Neural crest cell (in vitro differentiated cells): ENCODE measurements around the gene SLC40A1. TPM values are rescaled to one million over a fixed set of nuclear protein-coding genes. Genes with fewer than 3 reads are reported as not detected.

ENCODE experiments used
- DNase-seq: peaks from one replicate; pipeline ENCODE4 v3.0.0; 2021; ENCODE audit warnings: low read depth, mixed read lengths, low spot score
- H3K27ac Mint-ChIP-seq: one replicate; pipeline ENCODE4 v1.8.0; 2021; ENCODE audit warnings: mild to moderate bottlenecking, mixed read lengths; ENCODE audit not compliant: unreplicated experiment
- H3K27me3 Mint-ChIP-seq: 2 replicates; pipeline ENCODE4 v1.8.0; 2021; ENCODE audit warnings: low read depth, mild to moderate bottlenecking, mixed read lengths
- H3K36me3 Mint-ChIP-seq: 2 replicates; pipeline ENCODE4 v1.8.0; 2021; ENCODE audit warnings: low read depth, mild to moderate bottlenecking, mixed read lengths
- H3K4me1 Mint-ChIP-seq: 2 replicates; pipeline ENCODE4 v1.8.0; 2021; ENCODE audit warnings: mixed read lengths
- H3K4me3 Mint-ChIP-seq: one replicate; pipeline ENCODE4 v1.8.0; 2021; ENCODE audit warnings: mild to moderate bottlenecking, mixed read lengths
- H3K9me3 Mint-ChIP-seq: 2 replicates; pipeline ENCODE4 v1.8.0; 2021; ENCODE audit warnings: mixed read lengths
- CTCF ChIP-seq: fragments of 200-600 bp; sonication (generic); conservative IDR thresholded peaks from 2 replicates; pipeline ENCODE4 v1.5.0; 2021; ENCODE audit warnings: antibody characterized with exemption, mild to moderate bottlenecking
- total RNA-seq: library from RNA; stranded (reverse); gene quantifications from 2 replicates; pipeline ENCODE4 v1.2.1, GENCODE V29; 2021

SLC40A1 gene
- total RNA-seq, 1 donor from 2014 or later = 2.6 TPM

GRCh38 chr2:189514104-189514503, 66.5 kb downstream of the SLC40A1 start:
- Mint-ChIP-seq H3K27me3 (no peaks in the 10 kb centered on the region), H3K36me3 (no peaks in the 10 kb centered on the region), H3K9me3 (peaks cover 7% of the 10 kb centered on the region), H3K4me1 (no peaks in the 10 kb centered on the region), H3K4me3 (no peak overlapping the region), H3K27ac (no peak overlapping the region)
- TF ChIP-seq CTCF = no peak
- DNase-seq = no peak

GRCh38 chr2:189512879-189513278, 67.7 kb downstream of the SLC40A1 start:
- Mint-ChIP-seq H3K9me3 (peaks cover 10% of the 10 kb centered on the region), H3K4me3 (no peak overlapping the region), H3K27ac (no peak overlapping the region), H3K4me1 (no peaks in the 10 kb centered on the region), H3K36me3 (no peaks in the 10 kb centered on the region), H3K27me3 (no peaks in the 10 kb centered on the region)
- no peak for TF ChIP-seq CTCF
- DNase-seq = no peak

DNA sequence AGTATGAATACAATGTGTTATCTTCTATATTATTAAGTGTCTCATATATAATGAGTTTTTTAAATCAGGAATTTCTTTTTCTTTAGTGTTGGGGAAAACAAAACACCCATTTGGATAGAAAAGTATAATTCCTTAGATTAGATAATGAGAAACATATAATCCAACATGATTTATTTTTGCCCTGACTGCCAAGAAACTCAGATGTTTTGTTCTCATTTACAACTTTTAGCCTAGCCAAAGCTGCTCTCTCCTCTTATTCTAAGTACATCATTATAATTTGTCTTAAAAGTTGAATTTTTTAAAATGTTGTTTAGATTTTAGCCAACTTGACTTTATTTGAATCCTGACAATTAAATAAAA, 68.6 kb downstream of the SLC40A1 start:
- DNase-seq = no peak
- no peaks in the 10 kb centered on the region for H3K4me1 Mint-ChIP-seq
- H3K4me3 Mint-ChIP-seq = no peak overlapping the region
- H3K27ac Mint-ChIP-seq = no peak overlapping the region
- no peak for TF ChIP-seq CTCF
- no peaks in the 10 kb centered on the region for H3K27me3 Mint-ChIP-seq
- no peaks in the 10 kb centered on the region for H3K36me3 Mint-ChIP-seq
- peaks cover 10% of the 10 kb centered on the region for H3K9me3 Mint-ChIP-seq

DNA sequence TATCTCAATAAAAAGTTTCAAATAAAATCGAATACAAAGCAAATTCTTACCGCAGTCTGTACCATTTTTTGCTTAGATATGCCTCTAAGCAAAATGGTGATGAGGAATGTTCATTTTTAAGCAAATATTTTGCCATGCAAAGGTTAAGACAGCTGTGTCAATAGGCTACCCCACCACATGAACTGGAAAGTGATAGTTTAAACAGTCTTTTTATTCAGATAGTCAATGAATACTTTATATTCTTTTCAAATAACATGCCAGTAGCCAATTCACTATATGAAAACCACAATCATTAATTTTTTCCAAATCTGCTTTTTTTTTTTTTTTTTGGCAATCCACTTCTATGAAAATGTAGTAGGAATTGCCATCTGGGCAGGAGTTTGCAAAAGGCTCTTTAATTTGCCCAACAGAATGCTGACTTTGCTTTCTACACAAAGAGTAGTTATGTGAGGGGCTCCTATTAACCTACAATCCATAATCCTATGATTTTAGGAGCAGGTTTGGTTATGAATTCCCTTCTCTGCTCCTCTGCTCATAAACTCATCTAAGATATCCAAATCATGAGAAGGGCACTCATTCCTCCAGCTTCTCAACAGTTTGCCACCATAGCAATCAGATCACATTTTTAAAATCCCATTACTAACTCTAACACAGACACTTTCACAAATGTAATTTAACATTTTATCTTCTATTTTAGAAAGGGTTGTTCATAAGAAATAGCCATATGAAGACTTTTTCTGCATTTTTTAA, 69.2 kb downstream of the SLC40A1 start:
- no peak overlapping the region for H3K4me3 Mint-ChIP-seq
- no peaks in the 10 kb centered on the region for H3K27me3 Mint-ChIP-seq
- DNase-seq = no peak

More for the DNA sequence above, 69.2 kb downstream of the SLC40A1 start:
- H3K4me1 Mint-ChIP-seq = no peaks in the 10 kb centered on the region
- no peak for TF ChIP-seq CTCF
- peaks cover 10% of the 10 kb centered on the region for H3K9me3 Mint-ChIP-seq
- H3K36me3 Mint-ChIP-seq = no peaks in the 10 kb centered on the region
- H3K27ac Mint-ChIP-seq = no peak overlapping the region

Other genes with a start within 250 kb of the SLC40A1 start
- 53.2 and 54.7 TPM in 2 replicates for gene WDR75, start 139.3 kb downstream of the SLC40A1 start, total RNA-seq
- gene ASNSD1, start 80.7 kb upstream of the SLC40A1 start, total RNA-seq = 46.8 and 51.0 TPM in 2 replicates
- 3.0 and 4.8 TPM in 2 replicates for gene ANKAR, start 93.9 kb upstream of the SLC40A1 start, total RNA-seq
- 21.1 and 24.1 TPM in 2 replicates for gene OSGEPL1, start 182.0 kb upstream of the SLC40A1 start, total RNA-seq
- 62.8 and 68.0 TPM in 2 replicates for gene ORMDL1, start 203.6 kb upstream of the SLC40A1 start, total RNA-seq
- gene PMS1, start 203.7 kb upstream of the SLC40A1 start, total RNA-seq = 58.4 and 72.7 TPM in 2 replicates